Suprapubic skin (tissue), 4 donors: ENCODE data around the gene STK31. TPM values are rescaled to one million over a fixed set of nuclear protein-coding genes. Genes with fewer than 3 reads are reported as not detected.
"Not testable (repeated sequence)": the region's sequence is repeated elsewhere in the genome, so short reads cannot be mapped to it uniquely, and the experiment has no call there.

Experiments
- DNase-seq, 2 donors: peaks; one replicate each; pipeline ENCODE4 v3.0.0-alpha.2; 2019; ENCODE audit warnings: low spot score in 2 of 2
- H3K27ac ChIP-seq: fragments of 200-600 bp; sonication (generic); one replicate; pipeline ENCODE4 v1.5.1; 2019
- H3K27me3 ChIP-seq: fragments of 200-600 bp; sonication (generic); one replicate; pipeline ENCODE4 v1.5.1; 2019
- H3K36me3 ChIP-seq: fragments of 200-600 bp; sonication (generic); one replicate; pipeline ENCODE4 v1.5.1; 2019
- H3K4me1 ChIP-seq: fragments of 200-600 bp; sonication (generic); one replicate; pipeline ENCODE4 v1.5.1; 2019
- H3K4me3 ChIP-seq: fragments of 200-600 bp; sonication (generic); one replicate; pipeline ENCODE4 v1.5.1; 2019; ENCODE audit warnings: mild to moderate bottlenecking
- H3K9me3 ChIP-seq: fragments of 200-600 bp; sonication (generic); one replicate; pipeline ENCODE4 v1.5.1; 2019
- EP300 ChIP-seq: sonication (generic); formaldehyde crosslinking; IDR thresholded peaks from one replicate; pipeline ENCODE4 v1.6.1; 2017; ENCODE audit warnings: antibody characterized with exemption
- POLR2A ChIP-seq, 2 donors: fragments of 450-650 bp; IDR thresholded peaks; one replicate each; pipeline ENCODE4 v1.6.1; 2017; ENCODE audit warnings: antibody characterized with exemption in 2 of 2, mild to moderate bottlenecking in 2 of 2, moderate library complexity in 2 of 2
- POLR2AphosphoS5 ChIP-seq, 3 donors: sonication (generic); formaldehyde crosslinking; IDR thresholded peaks; one replicate each; pipeline ENCODE4 v1.6.1; 2017; ENCODE audit warnings: antibody characterized with exemption in 3 of 3
- WGBS: methylation state at CpG from one replicate; pipeline ENCODE4 v1.1.5; 2018; 5-methylcytosine and 5-hydroxymethylcytosine counted together
- total RNA-seq, 4 donors: library from RNA; depleted of rRNA; stranded (reverse); fragments of >200 nt; gene quantifications; one replicate each; pipeline ENCODE4 v1.1.0, GENCODE V29; 2016
- TF ChIP-seq, protein P1 (sequence below), 2 donors: fragments of 200-600 bp in 1 of 2; fragments of 450-650 bp in 1 of 2; sonication (generic) in 1 of 2; IDR thresholded peaks; one replicate each; pipeline ENCODE4 v1.5.1; 2016 to 2019; ENCODE audit warnings: antibody characterized with exemption in 2 of 2, mild to moderate bottlenecking in 1 of 2, moderate library complexity in 1 of 2

The STK31 gene
- total RNA-seq, 4 donors from 2014 or later: 0.91 to 1.0 TPM; not detected in 2

DNA sequence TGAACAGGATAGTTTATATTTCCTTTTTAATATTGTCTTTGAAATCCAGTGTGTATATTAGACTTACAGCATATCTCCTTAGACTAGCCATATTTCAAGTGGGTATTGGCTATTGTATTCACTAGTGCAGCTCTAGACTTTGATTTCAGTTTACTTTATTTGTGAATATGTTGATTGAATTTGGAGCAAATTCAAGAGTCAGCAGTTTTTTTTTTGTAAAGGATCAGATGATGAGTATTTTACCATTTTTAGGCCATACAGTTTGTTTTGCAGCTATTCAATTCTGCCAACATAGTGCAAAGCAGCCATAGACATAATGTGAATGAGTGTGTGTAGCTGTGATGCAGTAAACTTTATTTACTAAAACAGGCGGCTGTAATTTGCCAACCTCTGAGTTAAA, 4.6 kb downstream of the STK31 start:
- WGBS: 87% methylated on average over 1 of the region's 1 CpG
- no peaks in the 10 kb centered on the region for H3K36me3 ChIP-seq
- H3K27ac ChIP-seq: no peak overlapping the region
- TF ChIP-seq, protein P1, sequence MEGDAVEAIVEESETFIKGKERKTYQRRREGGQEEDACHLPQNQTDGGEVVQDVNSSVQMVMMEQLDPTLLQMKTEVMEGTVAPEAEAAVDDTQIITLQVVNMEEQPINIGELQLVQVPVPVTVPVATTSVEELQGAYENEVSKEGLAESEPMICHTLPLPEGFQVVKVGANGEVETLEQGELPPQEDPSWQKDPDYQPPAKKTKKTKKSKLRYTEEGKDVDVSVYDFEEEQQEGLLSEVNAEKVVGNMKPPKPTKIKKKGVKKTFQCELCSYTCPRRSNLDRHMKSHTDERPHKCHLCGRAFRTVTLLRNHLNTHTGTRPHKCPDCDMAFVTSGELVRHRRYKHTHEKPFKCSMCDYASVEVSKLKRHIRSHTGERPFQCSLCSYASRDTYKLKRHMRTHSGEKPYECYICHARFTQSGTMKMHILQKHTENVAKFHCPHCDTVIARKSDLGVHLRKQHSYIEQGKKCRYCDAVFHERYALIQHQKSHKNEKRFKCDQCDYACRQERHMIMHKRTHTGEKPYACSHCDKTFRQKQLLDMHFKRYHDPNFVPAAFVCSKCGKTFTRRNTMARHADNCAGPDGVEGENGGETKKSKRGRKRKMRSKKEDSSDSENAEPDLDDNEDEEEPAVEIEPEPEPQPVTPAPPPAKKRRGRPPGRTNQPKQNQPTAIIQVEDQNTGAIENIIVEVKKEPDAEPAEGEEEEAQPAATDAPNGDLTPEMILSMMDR (IDR thresholded peaks at IDR 0.05): no peak
- no peak for TF ChIP-seq POLR2A (IDR thresholded peaks at IDR 0.05)
- no peak for TF ChIP-seq EP300
- no peak for TF ChIP-seq POLR2AphosphoS5 (IDR thresholded peaks at IDR 0.05)
- H3K27me3 ChIP-seq: no peaks in the 10 kb centered on the region
- H3K4me3 ChIP-seq: no peak overlapping the region
- H3K4me1 ChIP-seq: no peaks in the 10 kb centered on the region
- no peak for DNase-seq
- H3K9me3 ChIP-seq: no peaks in the 10 kb centered on the region

DNA sequence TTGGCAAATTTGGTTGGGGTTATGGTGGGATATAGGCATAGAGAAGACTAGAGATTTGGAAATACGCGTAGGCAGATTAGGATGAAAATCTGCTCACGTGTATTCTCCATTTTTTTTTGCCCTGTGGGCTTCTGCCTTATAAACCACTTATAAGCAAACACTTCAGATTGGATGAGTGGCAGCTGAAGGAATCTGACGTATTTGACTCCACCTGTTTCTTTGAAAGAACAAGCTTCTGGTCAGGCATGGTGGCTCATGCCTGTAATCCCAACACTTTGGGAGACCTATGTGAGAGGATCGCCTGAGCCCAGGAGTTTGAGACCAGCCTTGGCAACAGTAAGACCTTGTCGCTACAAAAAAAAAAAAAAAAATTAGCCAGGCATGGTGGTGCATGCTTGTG, 5.1 kb downstream of the STK31 start:
- Histone ChIP-seq H3K4me3 (no peak overlapping the region), H3K36me3 (no peaks in the 10 kb centered on the region), H3K9me3 (no peaks in the 10 kb centered on the region), H3K27ac (no peak overlapping the region), H3K4me1 (no peaks in the 10 kb centered on the region), H3K27me3 (no peaks in the 10 kb centered on the region)
- TF ChIP-seq, protein P1 (IDR thresholded peaks at IDR 0.05): no peak
- no peak for TF ChIP-seq POLR2A (IDR thresholded peaks at IDR 0.05)
- TF ChIP-seq EP300: no peak
- no peak for TF ChIP-seq POLR2AphosphoS5 (IDR thresholded peaks at IDR 0.05)
- no peak for DNase-seq
- 86% methylated on average over 6 of the region's 6 CpGs for WGBS

- TF ChIP-seq POLR2AphosphoS5 (IDR thresholded peaks at IDR 0.05): no peak
- no peak for TF ChIP-seq POLR2A (IDR thresholded peaks at IDR 0.05)
- no peak for TF ChIP-seq EP300
- TF ChIP-seq, protein P1 (IDR thresholded peaks at IDR 0.05): no peak
- H3K4me1 ChIP-seq: no peaks in the 10 kb centered on the region
- 100% methylated on average over 1 of the region's 1 CpG for WGBS
Observed at GRCh38 chr7:23717788-23718187, 7.8 kb downstream of the STK31 start.

DNA sequence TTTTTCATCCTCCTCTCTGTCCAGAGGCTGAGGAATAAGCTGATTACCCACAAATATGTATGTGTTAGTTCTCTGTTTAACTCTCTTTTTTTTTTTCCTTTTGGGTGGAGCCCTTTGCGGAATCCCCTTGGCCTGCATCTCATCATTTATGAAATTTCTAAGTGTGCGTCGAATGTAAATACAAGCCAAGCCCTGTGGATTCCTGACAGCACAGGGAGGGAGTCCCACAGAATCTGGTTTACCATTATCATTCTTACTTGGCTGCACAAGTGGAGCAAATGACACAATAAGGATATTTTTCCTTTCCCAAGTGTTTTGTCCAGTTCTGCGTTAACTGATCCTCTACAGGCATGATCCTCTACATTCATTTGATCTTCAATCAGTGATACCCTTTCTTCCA, 11.4 kb downstream of the STK31 start:
- 64% methylated on average over 4 of the region's 4 CpGs for WGBS
- no peak for TF ChIP-seq EP300
- no peak for TF ChIP-seq POLR2A (IDR thresholded peaks at IDR 0.05)
- TF ChIP-seq, protein P1 (IDR thresholded peaks at IDR 0.05): no peak
- TF ChIP-seq POLR2AphosphoS5 (IDR thresholded peaks at IDR 0.05): no peak
- Histone ChIP-seq H3K9me3 (no peaks in the 10 kb centered on the region), H3K27ac (no peak overlapping the region), H3K36me3 (no peaks in the 10 kb centered on the region), H3K4me3 (no peak overlapping the region), H3K4me1 (no peaks in the 10 kb centered on the region), H3K27me3 (no peaks in the 10 kb centered on the region)
- no peak for DNase-seq

More at GRCh38 chr7:23717788-23718187, 7.8 kb downstream of the STK31 start:
- DNase-seq: no peak
- no peak overlapping the region for H3K27ac ChIP-seq
- no peaks in the 10 kb centered on the region for H3K27me3 ChIP-seq
- H3K9me3 ChIP-seq: no peaks in the 10 kb centered on the region
- H3K36me3 ChIP-seq: no peaks in the 10 kb centered on the region
- no peak overlapping the region for H3K4me3 ChIP-seq

DNA sequence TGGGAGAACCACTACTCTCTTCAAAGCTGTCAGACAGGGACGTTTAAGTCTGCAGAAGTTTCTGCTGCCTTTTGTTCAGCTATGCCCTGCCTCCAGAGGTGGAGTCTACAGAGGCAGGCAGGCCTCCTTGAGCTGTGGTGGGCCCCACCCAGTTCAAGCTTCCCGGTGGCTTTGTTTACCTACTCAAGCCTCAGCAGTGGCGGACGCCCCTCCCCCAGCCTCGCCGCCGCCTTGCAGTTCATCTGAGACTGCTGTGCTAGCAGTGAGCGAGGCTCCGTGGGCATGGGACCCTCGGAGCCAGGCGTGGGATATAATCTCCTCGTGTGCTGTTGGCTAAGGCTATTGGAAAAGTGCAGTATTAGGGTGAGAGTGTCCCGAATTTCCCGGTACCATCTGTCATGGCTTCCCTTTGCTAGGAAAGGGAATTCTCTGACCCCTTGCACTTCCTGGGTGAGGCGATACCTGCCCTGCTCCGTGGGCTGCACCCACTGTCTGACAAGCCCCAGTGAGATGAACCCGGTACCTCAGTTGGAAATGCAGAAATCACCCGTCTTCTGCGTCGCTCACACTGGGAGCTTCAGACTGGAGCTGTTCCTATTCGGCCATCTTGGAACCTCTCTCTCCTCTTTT, 12.7 kb downstream of the STK31 start:
- WGBS: 89% methylated on average over 21 of the region's 21 CpGs
- not testable (repeated sequence) for DNase-seq, H3K27me3 ChIP-seq, H3K4me3 ChIP-seq, H3K36me3 ChIP-seq, H3K4me1 ChIP-seq, H3K9me3 ChIP-seq, H3K27ac ChIP-seq

GRCh38 chr7:23724113-23724512, 14.1 kb downstream of the STK31 start:
- not testable (repeated sequence) for DNase-seq, H3K36me3 ChIP-seq, H3K4me1 ChIP-seq, H3K27ac ChIP-seq, H3K9me3 ChIP-seq, H3K27me3 ChIP-seq, H3K4me3 ChIP-seq
- 88% methylated on average over 4 of the region's 4 CpGs for WGBS
